HG02588 (cell line): ENCODE results near the gene ZFR2.
"Not testable (repeated sequence)": the region's sequence is repeated elsewhere in the genome, so short reads cannot be mapped to it uniquely, and the experiment has no call there.

Source experiments
- ATAC-seq: cut with Tn5 transposase; IDR thresholded peaks from one replicate; pipeline ENCODE4 v1.9.1; 2021; ENCODE audit warnings: mild to moderate bottlenecking, moderate library complexity; ENCODE audit not compliant: unreplicated experiment

ZFR2 gene

GRCh38 chr19:3774621-3775373 lies 94.0 kb downstream of the ZFR2 start:
- ATAC-seq = no peak

- no peak for ATAC-seq
Observed at GRCh38 chr19:3773814-3774515, 94.9 kb downstream of the ZFR2 start.

GRCh38 chr19:3771906-3772455 lies 96.9 kb downstream of the ZFR2 start, which contains the start of gene RAX2:
RAX2 (minus strand) TSS chr19:3772228; CDS start chr19:3771742, 486 bp downstream.
- ATAC-seq = no peak

- no peak for ATAC-seq
Observed at GRCh38 chr19:3771000-3771905, 97.6 kb downstream of the ZFR2 start.

GRCh38 chr19:3770136-3770999 lies 98.5 kb downstream of the ZFR2 start:
- no peak for ATAC-seq

GRCh38 chr19:3769494-3769893 lies 99.3 kb downstream of the ZFR2 start:
- ATAC-seq = no peak

- ATAC-seq = no peak
Observed at GRCh38 chr19:3768748-3769099, 100.1 kb downstream of the ZFR2 start.

- ATAC-seq = no peak
Observed at GRCh38 chr19:3768015-3768747, 100.7 kb downstream of the ZFR2 start.

- ATAC-seq = no peak
Observed at GRCh38 chr19:3767050-3767449, 101.8 kb downstream of the ZFR2 start.

GRCh38 chr19:3766520-3766919 lies 102.3 kb downstream of the ZFR2 start:
- no peak for ATAC-seq

- ATAC-seq = not testable (repeated sequence)
Observed at GRCh38 chr19:3765757-3766156, 103.1 kb downstream of the ZFR2 start.

- ATAC-seq = no peak
Observed at GRCh38 chr19:3765121-3765520, 103.7 kb downstream of the ZFR2 start.

GRCh38 chr19:3762501-3763459 lies 106.1 kb downstream of the ZFR2 start, which contains the start of gene MRPL54:
MRPL54 (plus strand) TSS chr19:3762682; CDS start chr19:3762701, 19 bp downstream.
- ATAC-seq = peak; percentile 72

GRCh38 chr19:3762130-3762473 lies 106.7 kb downstream of the ZFR2 start:
- no peak for ATAC-seq

GRCh38 chr19:3761382-3762129 lies 107.3 kb downstream of the ZFR2 start, which contains the start of gene APBA3:
APBA3 (minus strand) TSS chr19:3761692; CDS start chr19:3760264, 1,428 bp downstream.
- peak; percentile 51 for ATAC-seq

GRCh38 chr19:3760871-3761361 lies 107.9 kb downstream of the ZFR2 start:
- no peak for ATAC-seq
